HG03039 (cell line): ENCODE data around the gene CTNNA1.
"Not testable (repeated sequence)": the region's sequence is repeated elsewhere in the genome, so short reads cannot be mapped to it uniquely, and the experiment has no call there.

Source experiments
- ATAC-seq: cut with Tn5 transposase; IDR thresholded peaks from one replicate; pipeline ENCODE4 v1.9.1; 2021; ENCODE audit warnings: mild to moderate bottlenecking, moderate library complexity; ENCODE audit not compliant: unreplicated experiment

Gene CTNNA1

DNA sequence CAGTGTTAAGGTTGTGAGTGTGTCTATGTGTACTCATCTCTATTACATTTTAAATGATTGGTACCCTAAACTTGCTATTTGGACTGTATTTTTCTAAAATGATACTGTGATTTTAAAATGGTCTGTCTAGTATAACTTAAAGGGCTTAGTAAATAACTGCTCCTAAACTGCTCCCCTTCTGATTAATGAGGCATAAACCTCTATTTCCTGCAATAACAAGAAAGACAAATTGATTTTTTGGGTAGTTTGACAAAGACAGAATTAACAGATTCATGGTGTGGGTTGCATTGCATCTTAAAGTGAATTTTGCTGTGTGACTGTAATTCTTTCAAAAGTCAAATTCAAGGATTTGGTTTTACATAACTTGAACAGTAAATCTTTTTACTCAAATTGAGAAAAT is 130.0 kb downstream of the CTNNA1 start:
- ATAC-seq = no peak

GRCh38 chr5:138884094-138884493 is 130.9 kb downstream of the CTNNA1 start:
- ATAC-seq = no peak

GRCh38 chr5:138884554-138884953 is 131.3 kb downstream of the CTNNA1 start:
- no peak for ATAC-seq

GRCh38 chr5:138889994-138890393 is 136.8 kb downstream of the CTNNA1 start:
- ATAC-seq = no peak

DNA sequence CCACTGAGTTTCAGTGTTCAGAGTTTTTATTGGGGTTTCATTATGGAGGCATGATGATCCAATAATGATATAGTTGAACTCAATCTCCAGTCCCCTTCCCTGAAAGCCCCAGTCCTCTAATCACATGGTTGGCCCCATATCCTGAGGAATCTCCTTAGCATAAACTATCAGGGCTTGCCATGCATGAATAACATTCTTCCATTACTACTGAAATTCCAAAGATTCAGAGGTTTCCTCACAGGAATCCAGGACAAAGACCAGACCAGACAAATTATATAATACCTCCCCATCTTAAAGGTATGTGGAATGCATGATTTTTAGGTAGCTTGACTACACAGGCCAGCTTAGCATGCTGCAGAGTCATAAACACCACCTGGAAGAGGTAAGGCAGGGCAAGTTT is 137.4 kb downstream of the CTNNA1 start:
- ATAC-seq = no peak

- ATAC-seq = no peak
These were observed 142.7 kb downstream of the CTNNA1 start for GRCh38 chr5:138895918-138896317.

DNA sequence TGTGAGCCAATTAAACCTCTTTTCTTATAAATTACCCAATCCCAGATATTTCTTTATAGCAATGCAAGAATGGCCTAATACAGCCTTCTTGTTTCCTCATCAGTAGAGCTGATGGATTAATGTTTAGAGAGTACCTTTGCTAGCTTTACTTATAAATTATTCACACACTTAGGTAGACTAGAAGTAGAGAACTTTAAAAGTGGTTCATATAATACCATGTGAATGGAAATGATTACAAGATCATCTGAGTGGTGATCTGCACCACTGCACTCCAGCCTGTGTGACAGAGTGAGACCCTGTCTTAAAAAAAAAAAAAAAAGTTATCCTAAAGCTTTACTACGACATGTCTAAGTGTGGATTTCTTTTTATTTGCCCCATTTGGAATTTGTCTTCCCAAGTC is 145.1 kb downstream of the CTNNA1 start:
- no peak for ATAC-seq

DNA sequence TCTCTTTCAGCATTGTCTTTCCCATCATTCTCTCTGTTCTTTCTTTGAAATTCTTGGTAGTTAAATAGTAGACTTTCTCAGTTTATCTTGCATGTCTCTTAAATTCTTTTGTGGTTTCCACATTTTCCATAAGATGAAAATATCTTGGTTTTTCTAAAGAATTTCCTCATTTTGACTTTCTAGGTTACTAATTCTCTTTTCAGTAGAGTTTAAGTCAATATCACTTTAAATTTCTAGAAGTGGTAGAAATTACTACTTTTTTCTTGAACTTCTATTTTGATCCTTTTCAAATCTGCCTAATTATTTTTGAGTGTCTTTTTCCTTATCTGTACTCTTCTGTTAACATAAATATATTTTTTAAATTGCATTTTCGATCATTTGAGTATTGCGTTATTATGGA is 145.5 kb downstream of the CTNNA1 start:
- ATAC-seq = no peak

- no peak for ATAC-seq
These were observed 147.2 kb downstream of the CTNNA1 start for GRCh38 chr5:138900281-138900965.

DNA sequence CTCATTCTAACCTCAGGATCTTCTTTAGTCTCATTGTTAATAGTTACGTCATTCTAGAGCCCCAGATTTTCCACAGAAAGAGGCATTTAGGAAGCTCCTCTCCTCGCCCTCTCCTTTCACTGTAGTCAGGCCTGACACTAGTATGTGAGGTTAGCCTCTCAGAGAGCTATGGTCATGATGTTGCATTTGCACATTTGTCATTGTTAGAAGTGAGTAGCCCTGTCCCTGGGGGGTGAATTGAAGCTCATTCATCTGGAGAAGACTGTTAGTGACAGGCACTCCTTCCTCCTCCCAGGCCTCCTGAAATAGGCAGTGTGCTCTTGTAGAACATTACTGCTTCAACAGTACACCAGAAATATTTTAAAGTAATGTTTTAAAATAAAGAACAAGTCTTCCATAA is 148.5 kb downstream of the CTNNA1 start:
- no peak for ATAC-seq

DNA sequence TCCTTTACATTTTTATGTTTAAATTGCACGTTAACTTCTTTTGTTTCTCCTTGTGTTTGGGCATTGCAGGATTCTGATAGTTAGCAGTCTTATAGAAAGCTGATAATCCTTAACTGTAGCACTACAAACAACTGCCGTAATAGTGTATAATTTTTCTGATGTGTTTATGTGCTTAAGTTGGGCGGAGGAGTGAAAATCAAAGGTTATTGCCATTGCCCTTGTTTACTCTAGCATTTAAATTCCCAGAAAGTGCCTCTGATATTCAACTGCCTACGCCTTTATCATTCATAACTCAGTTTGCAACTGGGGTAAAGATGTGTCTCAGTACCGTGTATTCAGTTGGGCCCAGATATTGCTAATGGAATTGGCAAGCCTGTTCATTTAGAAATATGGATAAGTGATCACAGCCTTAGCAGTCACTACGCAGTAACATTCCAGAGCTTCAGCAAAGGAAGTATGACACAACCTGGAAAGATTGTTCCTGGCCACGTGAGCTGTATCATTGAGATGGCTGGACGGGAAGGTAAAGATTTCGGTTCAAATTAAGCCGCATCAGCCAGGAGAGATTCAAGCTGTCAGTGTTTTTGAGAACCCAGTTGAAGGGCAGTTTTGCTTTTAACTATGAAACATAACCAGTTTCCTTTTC is 150.0 kb downstream of the CTNNA1 start:
- ATAC-seq = no peak

DNA sequence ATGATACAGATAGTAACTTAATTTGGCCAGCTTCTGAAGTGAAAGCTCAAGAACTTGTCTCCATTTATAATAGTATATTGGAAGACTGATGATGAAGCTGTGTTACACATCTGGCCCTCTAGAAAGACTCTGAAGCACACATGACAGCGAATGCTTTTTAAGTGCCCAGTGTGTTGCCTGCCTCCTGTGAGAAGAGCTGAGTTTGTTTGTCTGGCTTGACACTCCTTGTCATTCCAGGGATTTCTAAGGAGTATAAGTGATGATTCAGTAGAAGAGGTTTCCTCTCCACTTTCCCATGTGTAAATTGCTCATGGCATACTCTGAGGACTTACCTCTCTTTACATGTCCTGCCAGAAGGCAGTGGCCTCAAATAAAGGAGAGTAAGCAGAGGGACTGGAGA is 152.3 kb downstream of the CTNNA1 start:
- no peak for ATAC-seq

DNA sequence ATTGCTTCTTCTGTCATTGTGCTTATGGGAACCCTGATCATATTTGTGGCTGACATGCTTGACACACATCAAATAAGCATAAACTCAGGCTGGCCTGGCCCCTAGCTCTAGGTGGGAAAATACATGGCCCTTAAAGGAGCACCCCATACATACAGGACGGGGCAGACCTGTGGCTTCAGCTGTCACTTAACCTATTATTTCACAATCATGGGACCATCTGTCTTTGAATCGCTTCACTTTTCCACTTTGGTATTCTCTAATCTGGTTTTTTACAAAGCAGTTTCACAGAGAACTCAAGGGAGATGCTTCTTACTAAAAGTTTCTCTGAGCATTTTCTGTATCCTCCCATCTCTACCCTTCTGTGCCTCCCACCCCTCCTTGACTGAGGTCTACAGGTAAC is 156.5 kb downstream of the CTNNA1 start:
- no peak for ATAC-seq

GRCh38 chr5:138910546-138911185 is 157.4 kb downstream of the CTNNA1 start:
- ATAC-seq = no peak

GRCh38 chr5:138911441-138911840 is 158.2 kb downstream of the CTNNA1 start:
- no peak for ATAC-seq

- ATAC-seq = no peak
These were observed 158.9 kb downstream of the CTNNA1 start for GRCh38 chr5:138912093-138912492.

DNA sequence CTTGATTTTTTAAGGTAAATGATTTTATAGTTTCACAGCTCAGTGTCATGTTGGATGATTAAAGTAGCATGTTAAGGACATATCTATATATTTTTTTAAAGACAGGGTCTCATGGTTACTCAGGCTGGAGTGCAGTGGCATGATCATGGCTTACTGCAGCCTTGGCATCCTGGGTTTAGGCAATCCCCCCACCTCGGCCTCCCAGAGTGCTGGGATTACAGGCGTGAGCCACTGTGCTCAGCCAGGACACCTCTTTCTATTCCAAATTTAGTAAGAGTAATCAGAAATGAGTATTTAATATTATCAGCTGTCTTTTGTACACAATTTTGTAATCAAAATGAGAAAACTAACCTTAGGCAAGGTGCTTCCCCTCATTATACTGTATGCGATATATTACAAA is 160.5 kb downstream of the CTNNA1 start:
- ATAC-seq = no peak

DNA sequence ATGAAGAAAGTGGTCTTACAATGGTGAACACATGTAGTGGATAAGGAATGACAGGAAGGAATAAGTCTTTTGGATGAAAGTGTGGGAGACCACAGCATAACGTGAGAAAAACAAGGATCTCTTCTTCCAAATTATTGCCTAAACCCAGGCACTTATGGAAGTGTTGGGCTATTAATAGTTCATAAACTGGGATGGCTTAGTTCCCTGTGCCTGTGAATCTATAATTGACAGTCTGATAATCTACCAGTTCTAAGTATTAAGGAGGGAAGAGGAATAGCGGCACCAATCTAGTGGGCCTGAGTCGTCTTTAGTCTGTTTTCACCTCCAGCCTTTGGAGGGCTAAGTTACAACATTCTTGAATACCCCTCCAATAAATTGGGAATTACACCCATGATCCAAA is 161.1 kb downstream of the CTNNA1 start:
- ATAC-seq = no peak

GRCh38 chr5:138918686-138919085 is 165.5 kb downstream of the CTNNA1 start:
- ATAC-seq = no peak

GRCh38 chr5:138920181-138920580 is 167.0 kb downstream of the CTNNA1 start:
- ATAC-seq = no peak

GRCh38 chr5:138921362-138921761 is 168.1 kb downstream of the CTNNA1 start:
- not testable (repeated sequence) for ATAC-seq

DNA sequence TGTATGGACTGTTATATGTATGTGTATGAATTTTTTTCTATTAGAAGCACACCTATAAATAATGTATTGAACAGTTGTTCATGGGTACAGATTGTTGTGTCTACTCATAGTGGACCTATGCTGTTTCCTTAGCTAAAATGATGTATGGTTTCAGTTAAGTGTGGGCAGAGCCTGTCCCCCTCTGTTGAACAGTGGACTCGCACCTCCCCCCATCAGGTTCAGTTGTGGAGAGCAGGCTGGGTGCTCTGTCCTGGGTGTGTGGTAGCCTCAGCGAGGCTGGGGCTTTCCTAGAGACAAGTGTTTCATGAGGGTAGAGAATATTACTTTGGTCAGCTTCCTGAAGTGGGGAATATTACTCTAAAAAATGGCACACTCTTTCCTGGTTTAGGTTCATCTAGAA is 169.3 kb downstream of the CTNNA1 start:
- no peak for ATAC-seq
